Prostate gland (tissue), 2 donors: ENCODE data around the gene PSMB11. TPM values are rescaled to one million over a fixed set of nuclear protein-coding genes. Genes with fewer than 3 reads are reported as not detected.

Experiments
- DNase-seq: peaks from one replicate; pipeline ENCODE4 v3.0.0-alpha.2; 2019; ENCODE audit warnings: low spot score
- H3K27ac ChIP-seq, 2 donors: fragments of 200-600 bp; sonication (generic); 2 replicates each; pipeline ENCODE4 v1.5.1; 2017 to 2019
- H3K27me3 ChIP-seq: fragments of 200-600 bp; sonication (generic); replicated peaks from 2 replicates; pipeline ENCODE4 v1.5.1; 2019; ENCODE audit not compliant: insufficient read depth
- H3K36me3 ChIP-seq, 2 donors: fragments of 200-600 bp; sonication (generic); 1 replicate in 1 of 2; 2 replicates in 1 of 2; pipeline versions ENCODE4 v1.5.1 to v1.8.1; 2017 to 2019
- H3K4me1 ChIP-seq: fragments of 200-600 bp; sonication (generic); replicated peaks from 2 replicates; pipeline ENCODE4 v1.5.1; 2019
- H3K4me3 ChIP-seq, 2 donors: fragments of 200-600 bp; sonication (generic); 2 replicates each; pipeline ENCODE4 v1.5.1; 2017 to 2019
- H3K9me3 ChIP-seq: fragments of 200-600 bp; sonication (generic); 2 replicates; pipeline ENCODE4 v1.5.1; 2017
- CTCF ChIP-seq, 4 experiments: fragments of 200-600 bp in 2 of 4; fragments of 450-650 bp in 2 of 4; sonication (generic) in 2 of 4; IDR thresholded peaks; 1 replicate in 3 of 4; 2 replicates in 1 of 4; pipeline ENCODE4 v1.5.1; 2016 to 2019; ENCODE audit warnings: antibody characterized with exemption in 4 of 4, mild to moderate bottlenecking in 2 of 4, moderate library complexity in 2 of 4
- POLR2A ChIP-seq: fragments of 450-650 bp; IDR thresholded peaks from one replicate; pipeline ENCODE4 v1.6.1; 2016; ENCODE audit warnings: antibody characterized with exemption, mild to moderate bottlenecking
- POLR2AphosphoS5 ChIP-seq: sonication (generic); formaldehyde crosslinking; IDR thresholded peaks from one replicate; pipeline ENCODE4 v1.6.1; 2017; ENCODE audit warnings: antibody characterized with exemption
- WGBS: methylation state at CpG from one replicate; pipeline ENCODE4 v1.1.5; 2018; 5-methylcytosine and 5-hydroxymethylcytosine counted together
- intact Hi-C: fragments of 100-400 bp; cut with DNase I; formaldehyde crosslinking; loops from one replicate; pipeline ENCODE4 v1.14.2; 2022
- total RNA-seq, 2 donors: library from RNA; depleted of rRNA; stranded (reverse); fragments of >200 nt; gene quantifications; one replicate each; pipeline ENCODE4 v1.1.0, GENCODE V29; 2016

The PSMB11 gene
- total RNA-seq, 2 donors from 2014 or later: not detected

- DNase-seq: no peak
- no peaks in the 10 kb centered on the region for H3K9me3 ChIP-seq
- H3K36me3 ChIP-seq: peaks cover 0 to 12% of the 10 kb centered on the region in 2 donors
- peak overlapping the region; percentile 95 for H3K27ac ChIP-seq
- intact Hi-C loops: no loop called here
- H3K27me3 ChIP-seq: no peaks in the 10 kb centered on the region
- H3K4me1 ChIP-seq: peaks cover 6% of the 10 kb centered on the region
- peak overlapping the region; percentile 60 to 75 for H3K4me3 ChIP-seq
- WGBS: 34% methylated on average over 17 of the region's 17 CpGs
- TF ChIP-seq POLR2AphosphoS5: no peak
- no peak for TF ChIP-seq CTCF (IDR thresholded peaks at IDR 0.05)
- no peak for TF ChIP-seq POLR2A
Measured at GRCh38 chr14:23033801-23034497, 8.1 kb upstream of the PSMB11 start.

GRCh38 chr14:23034498-23035302 lies 7.3 kb upstream of the PSMB11 start, which contains the start of gene PSMB5:
Gene PSMB5 (minus strand): TSS chr14:23034900. CDS start chr14:23034881, 19 bp downstream.
- TF ChIP-seq CTCF (IDR thresholded peaks at IDR 0.05): peak in 2 of 4 experiments; percentile 26 to 50
- peak; percentile 31 for TF ChIP-seq POLR2A
- peak; percentile 90 for TF ChIP-seq POLR2AphosphoS5
- intact Hi-C loops: no loop called here
- peak; percentile 92 for DNase-seq
- H3K4me1 ChIP-seq: peaks cover 6% of the 10 kb centered on the region
- no peaks in the 10 kb centered on the region for H3K27me3 ChIP-seq
- H3K36me3 ChIP-seq: peaks cover 0 to 12% of the 10 kb centered on the region in 2 donors
- H3K27ac ChIP-seq: peak within 1 kb of the TSS; percentile 95
- H3K9me3 ChIP-seq: no peaks in the 10 kb centered on the region
- under 1% methylated on average over 30 of the region's 36 CpGs for WGBS
- peak within 1 kb of the TSS; percentile 60 to 75 for H3K4me3 ChIP-seq

- TF ChIP-seq POLR2A: no peak
- no peak for TF ChIP-seq POLR2AphosphoS5
- no peak for TF ChIP-seq CTCF (IDR thresholded peaks at IDR 0.05)
- 67% methylated on average over 14 of the region's 14 CpGs for WGBS
Measured at GRCh38 chr14:23035303-23036144, 6.5 kb upstream of the PSMB11 start.

GRCh38 chr14:23040100-23040499 lies 1.9 kb upstream of the PSMB11 start:
- intact Hi-C loops: no loop called here
- no peaks in the 10 kb centered on the region for H3K27me3 ChIP-seq
- DNase-seq: no peak
- TF ChIP-seq CTCF (IDR thresholded peaks at IDR 0.05): no peak
- no peak for TF ChIP-seq POLR2A
- TF ChIP-seq POLR2AphosphoS5: no peak
- H3K4me1 ChIP-seq: no peaks in the 10 kb centered on the region
- H3K36me3 ChIP-seq: no peaks in the 10 kb centered on the region
- WGBS: 92% methylated on average over 4 of the region's 4 CpGs
- H3K4me3 ChIP-seq: no peak overlapping the region
- H3K9me3 ChIP-seq: no peaks in the 10 kb centered on the region
- no peak overlapping the region for H3K27ac ChIP-seq

More at GRCh38 chr14:23035303-23036144, 6.5 kb upstream of the PSMB11 start:
- peaks cover 6% of the 10 kb centered on the region for H3K4me1 ChIP-seq
- peak overlapping the region; percentile 95 for H3K27ac ChIP-seq
- DNase-seq: no peak
- intact Hi-C loops: no loop called here
- peaks cover 0 to 12% of the 10 kb centered on the region in 2 donors for H3K36me3 ChIP-seq
- no peaks in the 10 kb centered on the region for H3K27me3 ChIP-seq
- H3K9me3 ChIP-seq: no peaks in the 10 kb centered on the region
- peak overlapping the region; percentile 60 to 75 for H3K4me3 ChIP-seq
